ENCODE results near the gene TPD52L1. TPM values are rescaled to one million over a fixed set of nuclear protein-coding genes. Genes with fewer than 3 reads are reported as not detected.

TPD52L1 gene
- total and polyA plus RNA-seq, 10 donors = 0.80 to 9.1 (median 3.9) TPM

- TF ChIP-seq CTCF (IDR thresholded peaks at IDR 0.05 in 8 of 11, conservative IDR thresholded peaks at IDR 0.05 in 3 of 11) (no peak), POLR2A (IDR thresholded peaks at IDR 0.05) (no peak), POLR2AphosphoS5 (IDR thresholded peaks at IDR 0.05) (no peak)
- no peak for DNase-seq
- H3K4me1 ChIP-seq = no peaks in the 10 kb centered on the region
- no peaks in the 10 kb centered on the region for H3K27me3 ChIP-seq (replicated peaks in 1 of 7)
- no peaks in the 10 kb centered on the region for H3K9me3 ChIP-seq
- H3K4me3 ChIP-seq = no peak overlapping the region
- WGBS, 5 donors = 97 to 100% (median 97%) methylated on average over 7 to 8 of the region's 8 CpGs
- peaks cover 0 to 73% (median 38%) of the 10 kb centered on the region in 6 donors for H3K36me3 ChIP-seq
- no peak overlapping the region for H3K27ac ChIP-seq
- intact Hi-C loops (cut with DNase I; ENCODE audit: low total_unique reads) = no loop called here
These were observed 119.7 kb downstream of the TPD52L1 start for GRCh38 chr6:125273251-125273650.

- H3K4me1 ChIP-seq = no peaks in the 10 kb centered on the region
- H3K9me3 ChIP-seq = no peaks in the 10 kb centered on the region
- no peaks in the 10 kb centered on the region for H3K27me3 ChIP-seq (replicated peaks in 1 of 7)
- H3K27ac ChIP-seq = no peak overlapping the region
- DNase-seq = no peak
- intact Hi-C loops (cut with DNase I; ENCODE audit: low total_unique reads) = no loop called here
- no peak for TF ChIP-seq POLR2A (IDR thresholded peaks at IDR 0.05)
- TF ChIP-seq POLR2AphosphoS5 (IDR thresholded peaks at IDR 0.05) = no peak
- TF ChIP-seq CTCF (IDR thresholded peaks at IDR 0.05 in 8 of 11, conservative IDR thresholded peaks at IDR 0.05 in 3 of 11) = no peak
- peaks cover 0 to 76% (median 39%) of the 10 kb centered on the region in 6 donors for H3K36me3 ChIP-seq
- H3K4me3 ChIP-seq = no peak overlapping the region
- WGBS, 5 donors = 94 to 99% (median 96%) methylated on average over 7 of the region's 7 CpGs
These were observed 120.4 kb downstream of the TPD52L1 start for GRCh38 chr6:125273965-125274364.

GRCh38 chr6:125274935-125275334, 121.4 kb downstream of the TPD52L1 start:
- no peaks in the 10 kb centered on the region for H3K4me1 ChIP-seq
- no peaks in the 10 kb centered on the region for H3K27me3 ChIP-seq (replicated peaks in 1 of 7)
- DNase-seq = no peak
- no peaks in the 10 kb centered on the region for H3K9me3 ChIP-seq
- H3K36me3 ChIP-seq = peaks cover 0 to 81% (median 40%) of the 10 kb centered on the region in 6 donors
- TF ChIP-seq POLR2AphosphoS5 (IDR thresholded peaks at IDR 0.05) (no peak), POLR2A (IDR thresholded peaks at IDR 0.05) (no peak), CTCF (IDR thresholded peaks at IDR 0.05 in 8 of 11, conservative IDR thresholded peaks at IDR 0.05 in 3 of 11) (no peak)
- WGBS, 5 donors = 88 to 92% (median 91%) methylated on average over 3 of the region's 3 CpGs
- intact Hi-C loops (cut with DNase I; ENCODE audit: low total_unique reads) = no loop called here
- H3K4me3 ChIP-seq = no peak overlapping the region
- no peak overlapping the region for H3K27ac ChIP-seq

- intact Hi-C loops (cut with DNase I; ENCODE audit: low total_unique reads) = no loop called here
- no peak for TF ChIP-seq POLR2A (IDR thresholded peaks at IDR 0.05)
- TF ChIP-seq POLR2AphosphoS5 (IDR thresholded peaks at IDR 0.05) = no peak
- TF ChIP-seq CTCF (IDR thresholded peaks at IDR 0.05 in 8 of 11, conservative IDR thresholded peaks at IDR 0.05 in 3 of 11) = no peak
- Histone ChIP-seq H3K4me3 (no peak overlapping the region), H3K36me3 (peaks cover 0 to 89% (median 48%) of the 10 kb centered on the region in 6 donors), H3K4me1 (no peaks in the 10 kb centered on the region), H3K27ac (no peak overlapping the region), H3K27me3 (replicated peaks in 1 of 7) (no peaks in the 10 kb centered on the region), H3K9me3 (peaks cover 0 to 5% (median 0%) of the 10 kb centered on the region in 8 donors)
- 94 to 96% (median 95%) methylated on average over 3 of the region's 3 CpGs for WGBS, 5 donors
- no peak for DNase-seq
These were observed 122.2 kb downstream of the TPD52L1 start for GRCh38 chr6:125275779-125276178.
